ENCODE measurements around the gene DNAAF5.

- TF ChIP-seq CTCF (conservative IDR thresholded peaks at IDR 0.05; ENCODE audit: low read depth, low read length) = no peak
- no peak for TF ChIP-seq MAFK (IDR thresholded peaks at IDR 0.05; ENCODE audit: low read depth, low read length)
- no peak for TF ChIP-seq MXI1 (IDR thresholded peaks at IDR 0.05; ENCODE audit: borderline replicate concordance, low read depth, low read length)
- TF ChIP-seq, protein P1, sequence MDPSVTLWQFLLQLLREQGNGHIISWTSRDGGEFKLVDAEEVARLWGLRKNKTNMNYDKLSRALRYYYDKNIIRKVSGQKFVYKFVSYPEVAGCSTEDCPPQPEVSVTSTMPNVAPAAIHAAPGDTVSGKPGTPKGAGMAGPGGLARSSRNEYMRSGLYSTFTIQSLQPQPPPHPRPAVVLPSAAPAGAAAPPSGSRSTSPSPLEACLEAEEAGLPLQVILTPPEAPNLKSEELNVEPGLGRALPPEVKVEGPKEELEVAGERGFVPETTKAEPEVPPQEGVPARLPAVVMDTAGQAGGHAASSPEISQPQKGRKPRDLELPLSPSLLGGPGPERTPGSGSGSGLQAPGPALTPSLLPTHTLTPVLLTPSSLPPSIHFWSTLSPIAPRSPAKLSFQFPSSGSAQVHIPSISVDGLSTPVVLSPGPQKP (IDR thresholded peaks at IDR 0.05; ENCODE audit: borderline replicate concordance, low read depth, low read length) = no peak
- no peak for TF ChIP-seq POLR2A (IDR thresholded peaks at IDR 0.05; ENCODE audit: low read depth, low read length)
- TF ChIP-seq CEBPB (IDR thresholded peaks at IDR 0.05; ENCODE audit: low read depth, low read length) = no peak
- TF ChIP-seq RFX5 (IDR thresholded peaks at IDR 0.05; ENCODE audit: low read depth, low read length) = no peak
- no peak for TF ChIP-seq CHD1 (IDR thresholded peaks at IDR 0.05; ENCODE audit: low read depth, low read length)
Measured at GRCh38 chr7:776992-777727, 50.7 kb downstream of the DNAAF5 start.
